Gastroesophageal sphincter (tissue), 4 donors: ENCODE results near the gene NAALADL2. TPM values are rescaled to one million over a fixed set of nuclear protein-coding genes. Genes with fewer than 3 reads are reported as not detected.

Source experiments
- ATAC-seq: fragments of 150-250 bp; one replicate; pipeline ENCODE4 v1.9.1; 2016; ENCODE audit warnings: mild to moderate bottlenecking, moderate library complexity
- H3K27ac ChIP-seq, 4 donors: fragments of 200-600 bp; sonication (generic) in 3 of 4; 1 replicate in 3 of 4; 2 replicates in 1 of 4; pipeline ENCODE4 v1.5.1; 2016 to 2019
- H3K27me3 ChIP-seq: fragments of 200-600 bp; sonication (generic); one replicate; pipeline ENCODE4 v1.5.1; 2019
- H3K36me3 ChIP-seq, 2 donors: fragments of 200-600 bp; sonication (generic); one replicate each; pipeline ENCODE4 v1.5.1; 2019; ENCODE audit warnings: control low read depth in 1 of 2
- H3K4me1 ChIP-seq, 3 donors: fragments of 200-600 bp; sonication (generic); 1 replicate in 2 of 3; 2 replicates in 1 of 3; pipeline ENCODE4 v1.5.1; 2016 to 2019; ENCODE audit warnings: control low read depth in 2 of 3
- H3K4me3 ChIP-seq, 2 donors: fragments of 200-600 bp; sonication (generic); one replicate each; pipeline ENCODE4 v1.5.1; 2019; ENCODE audit warnings: mild to moderate bottlenecking in 1 of 2, moderate library complexity in 1 of 2
- H3K9me3 ChIP-seq, 3 donors: fragments of 200-600 bp; sonication (generic); one replicate each; pipeline ENCODE4 v1.5.1; 2017 to 2019; ENCODE audit warnings: control low read depth in 2 of 3
- CTCF ChIP-seq, 4 experiments: fragments of 200-600 bp in 2 of 4; fragments of 450-650 bp in 2 of 4; sonication (generic) in 1 of 4; IDR thresholded peaks; one replicate each; pipeline ENCODE4 v1.5.1; 2017 to 2019; ENCODE audit warnings: antibody characterized with exemption in 4 of 4, mild to moderate bottlenecking in 2 of 4, moderate library complexity in 2 of 4
- EP300 ChIP-seq: sonication (generic); formaldehyde crosslinking; IDR thresholded peaks from one replicate; pipeline ENCODE4 v1.6.1; 2017; ENCODE audit warnings: antibody characterized with exemption, mild to moderate bottlenecking
- POLR2A ChIP-seq, 2 donors: fragments of 450-650 bp; IDR thresholded peaks; one replicate each; pipeline ENCODE4 v1.6.1; 2017; ENCODE audit warnings: antibody characterized with exemption in 2 of 2, mild to moderate bottlenecking in 2 of 2, moderate library complexity in 1 of 2
- POLR2AphosphoS5 ChIP-seq: sonication (generic); formaldehyde crosslinking; IDR thresholded peaks from one replicate; pipeline ENCODE4 v1.6.1; 2017; ENCODE audit warnings: antibody characterized with exemption
- WGBS, 2 donors: methylation state at CpG; one replicate each; pipeline ENCODE4 v1.1.5; 2018; ENCODE audit warnings: low coverage in 1 of 2; 5-methylcytosine and 5-hydroxymethylcytosine counted together
- total RNA-seq, 4 donors: library from RNA; depleted of rRNA; stranded (reverse); fragments of >200 nt; gene quantifications; one replicate each; pipeline ENCODE4 v1.1.0, GENCODE V29; 2016

Gene NAALADL2
- total RNA-seq, 4 donors from 2014 or later: 3.1 to 7.4 (median 6.2) TPM

DNA sequence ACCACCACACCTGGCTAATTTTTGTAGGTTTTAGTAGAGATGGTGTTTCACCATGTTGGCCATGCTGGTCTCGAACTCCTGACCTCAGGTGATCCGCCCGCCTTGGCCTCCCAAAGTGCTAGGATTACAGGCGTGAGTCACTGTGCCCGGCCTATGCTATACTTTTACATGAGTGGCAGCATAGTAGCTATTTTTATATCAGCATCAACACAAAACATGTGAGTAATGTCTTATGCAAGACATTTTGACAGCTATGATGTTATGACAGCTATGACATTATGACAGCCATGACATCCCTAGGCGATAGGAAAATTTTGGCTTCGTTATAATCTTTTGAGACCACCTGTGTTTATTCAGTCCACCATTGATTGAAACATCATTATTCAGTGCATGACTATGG is 4.1 kb upstream of the NAALADL2 start:
- H3K4me3 ChIP-seq: no peak overlapping the region
- no peaks in the 10 kb centered on the region for H3K4me1 ChIP-seq
- ATAC-seq: no peak
- no peaks in the 10 kb centered on the region for H3K36me3 ChIP-seq
- TF ChIP-seq CTCF (IDR thresholded peaks at IDR 0.05) (no peak), POLR2A (IDR thresholded peaks at IDR 0.05) (no peak), POLR2AphosphoS5 (no peak), EP300 (no peak)
- no peak overlapping the region for H3K27ac ChIP-seq
- peaks cover 0 to 5% (median 0%) of the 10 kb centered on the region in 3 donors for H3K9me3 ChIP-seq
- 90 to 91% methylated on average over 5 to 7 of the region's 7 CpGs for WGBS, 2 donors
- H3K27me3 ChIP-seq: no peaks in the 10 kb centered on the region

- WGBS, 2 donors: 36 to 47% methylated on average over 3 of the region's 3 CpGs
- no peak for ATAC-seq
- H3K36me3 ChIP-seq: no peaks in the 10 kb centered on the region
- no peaks in the 10 kb centered on the region for H3K4me1 ChIP-seq
- TF ChIP-seq POLR2A (IDR thresholded peaks at IDR 0.05) (no peak), POLR2AphosphoS5 (no peak)
- no peaks in the 10 kb centered on the region for H3K9me3 ChIP-seq
- no peak overlapping the region for H3K4me3 ChIP-seq
- no peaks in the 10 kb centered on the region for H3K27me3 ChIP-seq
- H3K27ac ChIP-seq: no peak overlapping the region
These were observed 1.8 kb upstream of the NAALADL2 start for GRCh38 chr3:174857301-174857700.

DNA sequence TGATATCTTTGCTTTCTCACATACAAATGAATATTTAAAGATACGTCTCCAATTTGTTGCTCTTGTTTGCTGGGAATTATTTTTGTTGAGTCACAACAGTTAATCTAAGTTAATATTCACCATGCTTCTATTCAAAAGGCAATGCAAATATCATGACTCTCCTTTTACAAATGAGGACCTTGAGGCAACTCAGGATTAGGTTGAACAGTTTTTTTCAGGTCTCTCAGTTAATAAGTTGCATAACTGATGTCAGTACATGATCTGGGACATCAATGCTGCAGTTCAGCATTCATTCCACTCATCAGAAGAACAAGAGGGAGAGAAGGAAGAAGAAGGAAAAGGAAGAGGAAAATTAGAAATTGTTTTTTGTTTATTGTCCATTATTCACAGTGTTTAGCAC is 781 bp upstream of the NAALADL2 start:
- WGBS, 2 donors: 82 to 95% methylated on average over 1 of the region's 1 CpG
- no peak overlapping the region for H3K27ac ChIP-seq
- TF ChIP-seq EP300 (no peak), CTCF (IDR thresholded peaks at IDR 0.05) (no peak), POLR2A (IDR thresholded peaks at IDR 0.05) (no peak), POLR2AphosphoS5 (no peak)

DNA sequence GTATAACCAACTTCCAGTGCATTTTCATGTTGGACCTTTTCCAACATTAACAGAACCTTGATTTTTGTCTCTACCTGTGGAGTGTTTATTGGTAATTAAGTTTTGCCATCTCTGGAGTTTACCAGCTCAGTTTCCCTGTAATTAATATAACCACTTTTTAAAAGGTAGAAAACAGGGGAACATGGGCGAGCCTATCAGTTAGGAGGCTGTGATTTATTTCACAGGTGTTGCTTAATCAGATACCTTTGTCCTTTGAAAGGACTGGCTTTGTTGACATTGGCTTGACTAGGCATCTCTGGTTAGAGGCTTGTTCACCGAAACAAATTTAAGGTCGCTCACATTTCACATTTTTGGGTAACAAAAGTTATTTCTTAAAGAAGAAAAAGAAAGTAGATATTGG is 622 bp downstream of the NAALADL2 start:
- WGBS, 2 donors: 92 to 100% methylated on average over 3 of the region's 3 CpGs
- TF ChIP-seq POLR2AphosphoS5: no peak
- TF ChIP-seq EP300: no peak
- no peak for TF ChIP-seq CTCF (IDR thresholded peaks at IDR 0.05)
- no peak for TF ChIP-seq POLR2A (IDR thresholded peaks at IDR 0.05)
- ATAC-seq: no peak
- no peaks in the 10 kb centered on the region for H3K36me3 ChIP-seq
- H3K27me3 ChIP-seq: no peaks in the 10 kb centered on the region
- no peaks in the 10 kb centered on the region for H3K4me1 ChIP-seq
- no peak overlapping the region for H3K27ac ChIP-seq
- H3K4me3 ChIP-seq: no peak overlapping the region
- no peaks in the 10 kb centered on the region for H3K9me3 ChIP-seq

More for the DNA sequence above, 781 bp upstream of the NAALADL2 start:
- Histone ChIP-seq H3K36me3 (no peaks in the 10 kb centered on the region), H3K4me1 (no peaks in the 10 kb centered on the region), H3K4me3 (no peak overlapping the region), H3K27me3 (no peaks in the 10 kb centered on the region), H3K9me3 (no peaks in the 10 kb centered on the region)
- ATAC-seq: no peak

GRCh38 chr3:174862101-174862500 is 3.0 kb downstream of the NAALADL2 start:
- no peaks in the 10 kb centered on the region for H3K36me3 ChIP-seq
- H3K9me3 ChIP-seq: no peaks in the 10 kb centered on the region
- no peak for ATAC-seq
- 63 to 79% methylated on average over 3 of the region's 3 CpGs for WGBS, 2 donors
- no peaks in the 10 kb centered on the region for H3K27me3 ChIP-seq
- H3K4me3 ChIP-seq: no peak overlapping the region
- no peaks in the 10 kb centered on the region for H3K4me1 ChIP-seq
- no peak for TF ChIP-seq EP300
- TF ChIP-seq CTCF (IDR thresholded peaks at IDR 0.05): no peak
- no peak for TF ChIP-seq POLR2A (IDR thresholded peaks at IDR 0.05)
- TF ChIP-seq POLR2AphosphoS5: no peak
- peak overlapping the region in 1 of 4 donors; percentile 2 for H3K27ac ChIP-seq
